Activated T-cell treated with anti-CD3 and anti-CD28 coated beads for 4 hours (primary cell): ENCODE data around the gene EXOSC3.
"Not testable (repeated sequence)": the region's sequence is repeated elsewhere in the genome, so short reads cannot be mapped to it uniquely, and the experiment has no call there.

Experiments
- DNase-seq: peaks from one replicate; pipeline ENCODE4 v3.0.0-alpha.2; 2020

The EXOSC3 gene

DNA sequence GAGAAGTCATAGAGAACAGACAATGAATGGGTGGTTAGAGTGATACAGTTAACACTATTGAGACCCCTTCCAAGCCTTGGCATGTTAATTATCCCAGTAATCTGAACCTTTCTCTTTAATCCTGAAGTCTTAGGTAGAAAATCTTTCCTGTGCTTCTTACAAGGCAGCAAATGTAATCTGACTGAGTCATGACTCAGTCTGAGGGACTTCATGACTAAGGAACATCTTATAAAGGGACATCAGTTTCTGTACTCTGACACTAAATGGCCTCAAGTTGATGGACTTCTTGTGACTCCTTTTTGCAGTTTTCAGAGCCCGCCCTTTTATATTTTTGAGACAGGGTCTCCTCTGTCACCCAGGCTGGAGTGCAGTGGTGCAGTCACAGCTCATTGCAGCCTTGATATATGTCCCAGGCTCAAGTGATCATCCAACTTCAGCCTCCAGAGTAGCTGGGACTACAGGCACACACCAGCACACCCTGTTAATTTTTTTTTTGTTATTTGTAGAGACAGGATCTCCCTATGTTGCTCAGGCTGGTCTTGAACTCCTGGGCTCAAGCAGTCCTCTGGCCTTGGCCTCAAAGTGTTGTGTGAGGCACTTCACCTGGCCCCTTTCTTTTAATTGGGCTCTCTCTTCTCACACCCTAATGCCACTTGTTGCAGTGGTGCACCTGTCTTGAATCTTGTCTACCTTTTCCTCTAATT lies 9.5 kb downstream of the EXOSC3 start:
- DNase-seq: no peak

DNA sequence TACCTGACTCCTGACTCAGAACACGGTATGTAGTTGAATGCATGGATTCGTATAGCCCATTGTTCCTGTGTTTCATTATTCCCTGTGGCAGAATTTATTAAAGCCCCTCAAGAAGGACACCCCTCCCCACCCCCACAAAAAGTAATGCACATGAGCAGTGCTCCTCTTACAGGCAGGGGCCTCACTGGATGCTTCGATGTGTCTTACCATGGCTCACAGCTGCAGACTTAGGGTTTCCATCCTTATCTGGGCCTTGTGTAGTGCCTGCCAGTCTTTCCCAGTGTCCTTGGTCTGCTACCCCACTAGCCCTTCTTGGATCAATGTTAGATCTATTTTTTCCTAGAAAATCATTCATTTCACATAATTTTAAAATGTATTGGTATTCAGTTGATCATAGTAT lies 14.9 kb downstream of the EXOSC3 start:
- no peak for DNase-seq

DNA sequence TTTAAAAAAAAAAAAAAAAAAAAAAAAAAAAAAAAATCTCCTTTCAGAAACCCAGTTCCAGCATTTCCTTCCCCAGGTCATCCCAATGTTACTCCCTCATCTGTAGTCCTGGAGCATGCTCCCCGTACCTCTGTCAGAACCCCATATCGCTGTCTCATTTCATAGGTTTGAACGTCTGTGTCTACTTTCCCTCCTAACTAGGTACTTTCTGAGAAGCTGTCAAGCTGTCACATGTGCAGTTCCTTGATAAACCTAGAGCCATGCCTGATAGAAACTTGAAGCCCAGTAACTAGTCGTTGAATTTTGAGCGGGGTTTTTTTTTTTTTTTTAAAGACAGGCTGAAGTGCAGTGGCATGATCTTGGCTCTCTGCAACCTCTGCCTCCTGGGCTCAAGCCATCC lies 15.6 kb downstream of the EXOSC3 start:
- DNase-seq: no peak

DNA sequence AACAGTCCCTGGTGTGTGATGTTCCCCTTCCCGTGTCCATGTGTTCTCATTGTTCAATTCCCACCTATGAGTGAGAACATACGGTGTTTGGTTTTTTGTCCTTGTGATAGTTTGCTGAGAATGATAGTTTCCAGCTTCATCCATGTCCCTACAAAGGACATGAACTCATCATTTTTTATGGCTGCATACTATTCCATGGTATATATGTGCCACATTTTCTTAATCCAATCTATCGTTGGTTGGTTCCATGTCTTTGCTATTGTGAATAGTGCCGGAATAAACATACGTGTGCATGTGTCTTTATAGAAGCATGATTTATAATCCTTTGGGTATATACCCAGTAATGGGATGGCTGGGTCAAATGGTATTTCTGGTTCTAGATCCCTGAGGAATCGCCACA lies 19.6 kb downstream of the EXOSC3 start:
- DNase-seq: not testable (repeated sequence)

DNA sequence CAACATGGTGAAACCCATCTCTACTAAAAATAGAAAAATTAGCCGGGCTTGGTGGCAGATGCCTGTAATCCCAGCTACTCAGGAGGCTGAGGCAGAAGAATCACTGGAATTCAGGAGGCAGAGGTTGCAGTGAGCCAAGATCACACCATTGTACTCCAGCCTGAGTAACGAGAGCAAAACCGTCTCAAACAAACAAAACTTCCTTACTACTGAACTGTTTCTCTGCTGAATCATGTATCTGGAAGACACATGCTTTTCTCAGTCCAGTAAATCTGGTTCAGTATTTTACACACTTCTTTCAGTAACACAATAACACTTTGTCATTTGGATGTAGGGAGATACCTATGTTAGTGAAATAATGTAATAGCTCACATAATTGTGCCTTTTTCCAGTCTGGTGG lies 23.4 kb downstream of the EXOSC3 start:
- DNase-seq: no peak

DNA sequence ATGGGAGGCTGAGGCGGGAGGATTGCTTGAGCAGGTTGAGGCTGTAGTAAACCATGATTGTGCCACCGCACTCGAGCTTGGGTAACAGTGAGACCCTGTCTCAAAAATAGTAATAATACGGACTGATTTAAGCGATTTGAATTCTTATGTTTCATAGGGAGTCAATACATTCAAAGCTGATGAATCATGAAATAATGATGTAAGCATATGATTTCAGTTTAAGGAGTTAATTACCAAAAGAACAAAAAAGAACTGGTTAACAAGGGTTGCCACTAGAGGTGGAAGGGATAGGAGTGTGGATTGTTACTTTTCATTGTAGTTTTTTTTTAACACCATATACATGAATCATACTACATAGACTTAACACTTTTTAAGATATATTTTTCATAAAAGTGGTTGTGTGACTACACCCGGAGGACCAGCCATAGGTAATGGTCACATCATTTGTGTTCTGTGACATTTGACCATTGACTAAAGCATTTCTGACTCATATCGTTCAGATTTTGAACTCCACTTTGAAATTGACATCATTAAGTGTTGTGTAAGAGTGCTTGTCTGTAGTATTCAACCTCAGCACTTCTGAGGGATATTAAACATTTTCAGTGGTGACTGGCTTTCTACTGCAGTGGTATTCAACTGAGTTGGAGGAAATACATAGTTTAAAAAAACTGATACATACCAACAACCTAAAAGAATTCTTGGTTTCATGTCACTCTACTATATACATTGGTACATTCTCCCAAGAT lies 24.3 kb downstream of the EXOSC3 start:
- DNase-seq: no peak

DNA sequence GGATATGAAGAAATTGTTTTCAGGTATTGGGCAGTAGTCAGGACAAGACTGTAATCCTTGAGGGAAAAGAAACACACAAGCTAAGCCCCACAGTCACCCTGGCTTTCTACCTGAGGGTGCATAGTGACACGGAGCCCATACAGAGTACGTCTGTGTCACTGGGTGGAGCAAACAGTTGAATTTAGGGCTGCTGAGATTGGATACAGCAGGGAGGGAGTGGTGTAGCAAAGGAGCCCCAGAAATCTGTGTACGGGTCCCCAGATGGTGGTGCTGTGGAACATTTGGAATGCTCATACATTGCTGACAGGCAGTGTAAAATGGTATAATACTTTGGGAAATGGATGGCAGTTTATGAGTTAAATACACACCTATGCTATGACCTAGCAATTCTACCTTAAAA lies 26.1 kb downstream of the EXOSC3 start:
- no peak for DNase-seq

DNA sequence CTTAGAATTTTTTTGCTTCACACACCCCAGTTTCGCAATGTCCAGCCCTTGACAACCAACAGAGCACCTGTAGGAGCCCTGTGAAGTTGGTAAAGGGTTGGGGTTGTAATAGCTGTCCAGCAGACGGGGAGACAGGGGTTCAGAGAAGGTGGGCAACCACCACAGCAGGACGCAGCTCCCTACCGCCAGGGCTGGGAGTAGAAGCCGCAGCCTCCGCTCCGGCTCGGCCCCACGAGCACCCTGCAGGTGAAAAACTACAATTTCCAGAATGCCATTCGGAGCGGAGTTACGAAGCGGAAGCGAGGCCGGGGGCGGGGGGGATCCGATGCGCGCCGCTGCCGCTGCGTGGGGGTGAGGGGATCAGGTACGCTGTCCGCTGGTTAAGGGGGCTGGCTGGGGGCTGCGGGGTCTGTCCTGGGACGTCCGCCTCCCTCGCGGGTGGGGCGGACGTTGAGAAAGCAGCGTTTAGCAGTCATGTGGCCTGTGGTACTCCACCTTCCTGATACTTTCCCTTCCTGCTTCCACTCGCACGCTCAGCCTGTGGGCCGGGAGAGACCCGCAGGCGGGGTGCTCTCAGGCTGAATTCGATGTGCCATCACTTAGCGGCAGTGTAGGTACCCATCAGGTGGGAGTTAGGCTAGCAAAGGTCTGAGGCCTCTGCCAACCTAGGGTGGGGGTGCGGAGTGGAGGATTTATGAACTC lies 31.2 kb downstream of the EXOSC3 start, which contains the start of gene TRMT10B:
TSS of gene TRMT10B (plus strand) at position 317 of the 702 bp plus-strand sequence. CDS start 8,127 bp downstream, outside the sequence.
- peak; percentile 71 for DNase-seq

DNA sequence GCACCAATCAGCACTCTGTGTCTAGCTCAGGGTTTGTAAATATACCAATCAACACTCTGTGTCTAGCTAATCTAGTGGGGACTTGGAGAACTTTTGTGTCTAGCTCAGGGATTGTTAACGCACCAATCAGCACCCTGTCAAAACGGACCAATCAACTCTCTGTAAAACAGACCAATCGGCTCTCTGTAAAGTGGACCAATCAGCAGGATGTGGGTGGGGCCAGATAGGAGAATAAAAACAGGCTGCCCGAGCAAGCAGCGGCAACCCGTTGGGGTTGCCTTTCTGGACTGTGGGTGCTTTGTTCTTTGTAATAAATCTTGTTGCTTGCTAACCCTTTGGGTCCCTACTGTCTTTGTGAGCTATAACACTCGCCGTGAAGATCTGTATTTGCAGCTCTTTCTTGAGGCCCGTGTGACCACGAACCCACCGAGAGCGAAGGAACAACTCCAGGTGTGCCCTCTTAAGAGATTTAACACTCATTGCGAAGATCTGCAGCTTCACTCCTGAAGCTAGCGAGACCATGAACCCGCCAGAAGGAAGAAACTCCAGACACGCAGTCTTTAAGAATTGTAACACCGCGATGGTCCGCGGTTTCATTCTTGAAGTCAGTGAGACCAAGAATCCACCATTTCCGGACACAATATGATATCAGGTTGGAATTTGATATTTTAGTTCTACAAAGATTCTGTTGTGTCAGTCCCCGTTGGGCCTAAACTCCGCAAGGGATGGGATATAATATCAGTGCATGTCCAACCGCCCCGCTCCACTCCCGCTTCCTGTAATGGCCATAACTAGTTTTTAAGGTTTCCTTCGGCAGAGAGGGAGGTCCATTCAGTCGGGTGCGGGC lies 32.0 kb downstream of the EXOSC3 start:
- no peak for DNase-seq

DNA sequence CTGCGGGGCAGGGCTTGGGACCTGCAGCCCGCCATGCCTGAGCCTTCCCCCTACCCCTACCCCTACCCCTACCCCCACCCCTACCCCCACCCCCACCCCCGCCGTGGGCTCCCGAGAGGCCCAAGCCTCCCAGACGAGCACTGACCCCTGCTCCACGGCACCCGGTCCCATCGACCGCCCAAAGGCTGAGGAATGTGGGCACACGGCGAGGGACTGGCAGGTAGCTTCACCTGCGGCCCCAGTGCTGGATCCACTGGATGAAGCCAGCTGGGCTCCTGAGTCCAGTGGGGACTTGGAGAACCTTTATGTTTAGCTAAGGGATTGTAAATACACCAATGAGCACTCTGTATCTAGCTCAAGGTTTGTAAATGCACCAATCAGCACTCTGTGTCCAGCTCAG lies 32.8 kb downstream of the EXOSC3 start:
- not testable (repeated sequence) for DNase-seq

DNA sequence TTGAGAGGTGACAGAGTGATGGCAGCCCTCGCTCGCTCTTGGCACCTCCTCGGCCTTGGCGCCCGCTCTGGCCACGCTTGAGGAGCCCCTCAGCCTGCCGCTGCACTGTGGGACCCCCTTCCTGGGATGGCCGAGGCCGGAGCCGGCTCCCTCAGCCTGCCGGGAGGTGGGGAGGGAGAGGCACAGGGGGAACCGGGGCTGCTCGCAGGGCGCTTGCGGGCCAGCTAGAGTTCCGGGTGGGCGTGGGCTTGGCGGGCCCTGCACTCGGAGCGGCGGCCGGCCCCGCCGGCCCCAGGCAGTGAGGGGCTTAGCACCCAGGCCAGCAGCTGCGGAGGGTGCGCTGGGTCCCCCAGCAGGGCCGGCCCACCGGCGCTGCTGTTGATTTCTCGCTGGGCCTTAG lies 33.2 kb downstream of the EXOSC3 start:
- DNase-seq: not testable (repeated sequence)

DNA sequence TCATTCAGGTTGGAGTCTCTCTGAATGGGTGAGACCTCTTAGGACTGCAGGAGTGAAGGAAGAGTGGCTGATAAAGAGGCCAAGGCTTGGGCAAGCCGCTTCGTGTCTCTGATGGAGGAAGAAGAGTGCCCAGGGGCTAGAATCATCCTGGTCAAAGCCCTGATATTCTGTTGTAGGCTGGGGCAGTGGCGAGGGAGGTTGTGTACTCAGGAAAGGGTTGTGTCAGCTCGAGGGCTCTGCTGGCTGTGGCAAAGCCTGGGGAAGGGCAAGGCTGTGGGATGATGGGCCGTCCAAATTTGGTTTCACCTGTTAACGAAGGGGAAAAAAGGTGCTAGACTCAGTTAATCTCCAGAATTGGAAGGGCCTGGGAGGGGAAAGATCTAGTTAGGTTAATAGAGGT lies 33.7 kb downstream of the EXOSC3 start:
- DNase-seq: no peak

DNA sequence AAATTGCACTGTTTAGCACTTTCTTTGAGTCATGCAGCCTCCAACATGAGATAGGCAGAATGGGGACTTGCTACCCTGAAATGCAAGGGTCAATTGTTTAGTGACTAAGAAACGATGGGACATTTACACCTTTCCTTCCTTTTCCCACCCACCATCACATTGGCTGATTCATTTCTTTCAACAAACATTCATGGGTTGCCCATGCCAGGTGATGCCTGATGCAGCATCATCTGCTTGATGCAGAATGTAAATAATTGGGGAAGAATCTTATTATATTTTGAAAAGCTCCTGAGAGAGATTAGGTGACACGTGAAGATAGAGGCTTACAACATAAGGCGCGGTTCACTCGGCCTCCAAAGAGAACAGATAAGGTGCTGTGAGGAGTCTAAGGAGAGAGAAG lies 35.7 kb downstream of the EXOSC3 start:
- no peak for DNase-seq

DNA sequence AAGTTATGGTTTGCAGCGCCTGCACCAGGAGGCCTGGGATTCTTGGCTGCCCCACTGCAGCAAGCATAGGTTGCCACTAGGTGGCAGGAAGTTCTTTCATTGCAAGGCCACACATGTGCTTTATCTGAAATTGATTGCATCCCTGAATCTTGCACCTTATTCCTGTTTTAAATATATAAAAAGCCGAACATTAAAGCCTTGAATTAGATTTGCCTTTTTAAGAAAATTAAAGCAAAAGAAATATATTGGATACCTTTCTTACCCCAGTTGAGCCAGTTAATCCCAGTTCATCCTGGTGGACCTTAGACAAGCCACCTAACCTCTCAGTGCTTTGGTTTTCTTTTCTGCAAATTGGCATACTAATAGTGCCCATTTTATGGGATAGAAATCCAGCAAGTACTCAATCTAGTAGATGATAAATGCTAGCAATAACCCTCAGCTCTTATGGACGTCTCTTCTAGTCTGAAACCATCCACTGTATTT lies 37.6 kb downstream of the EXOSC3 start:
- DNase-seq: peak; percentile 45

DNA sequence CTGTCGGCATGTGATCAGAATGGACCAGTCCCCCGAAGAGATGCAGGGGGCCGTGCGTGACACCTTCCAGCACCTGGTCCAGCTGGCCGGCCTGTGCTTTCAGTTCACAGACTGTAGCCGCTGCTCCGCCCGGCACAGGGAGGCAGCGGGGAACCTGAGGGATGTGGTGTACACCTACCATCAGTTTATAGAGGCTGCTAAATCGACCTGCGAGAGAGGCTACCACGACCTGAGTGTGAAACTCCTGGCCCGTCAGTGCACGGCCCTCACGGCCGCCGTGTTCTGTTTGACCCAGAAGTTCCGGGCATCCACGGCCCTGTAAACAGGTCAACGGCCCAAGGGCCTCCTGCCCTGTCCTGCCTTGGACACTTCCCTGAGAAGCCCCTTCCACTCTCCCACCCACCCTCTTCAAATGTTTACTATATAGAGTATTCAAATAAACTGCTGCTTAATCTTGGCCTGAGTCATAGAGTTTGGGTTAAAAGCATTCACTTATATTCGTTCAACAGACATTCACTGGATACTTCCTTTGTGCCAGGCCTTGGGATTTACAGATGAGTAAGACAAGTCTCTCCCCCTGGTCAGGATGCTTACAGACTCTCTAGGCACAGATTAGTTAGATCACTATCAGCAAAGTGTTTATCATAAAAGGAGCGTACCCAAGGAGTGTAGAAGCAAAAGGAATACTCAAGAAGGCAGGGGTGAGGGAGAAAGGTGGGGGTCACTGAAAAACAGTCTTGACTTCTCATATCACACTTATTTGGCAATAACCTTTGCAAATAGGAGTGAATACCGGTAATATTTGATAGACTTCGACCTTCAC lies 38.2 kb downstream of the EXOSC3 start:
- no peak for DNase-seq

DNA sequence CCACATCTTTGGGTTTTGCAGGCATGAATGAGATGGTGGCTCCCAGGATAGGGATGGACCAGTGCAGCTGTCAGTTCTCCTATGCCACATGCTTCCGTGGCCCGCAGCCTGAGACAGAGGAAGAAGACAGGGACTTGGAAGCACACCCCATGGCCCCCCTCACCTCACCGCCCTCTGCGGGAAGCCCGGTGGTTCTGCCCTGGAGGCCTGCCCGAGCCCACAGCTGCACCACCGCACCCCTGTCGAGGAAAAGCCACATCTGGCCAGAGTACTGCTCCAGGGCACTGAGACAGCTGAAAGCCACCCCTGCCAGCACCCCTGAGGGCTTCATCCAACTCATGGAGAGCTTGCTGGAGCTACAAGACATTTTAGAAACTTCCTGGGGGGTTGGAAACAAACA lies 38.9 kb downstream of the EXOSC3 start:
- no peak for DNase-seq

DNA sequence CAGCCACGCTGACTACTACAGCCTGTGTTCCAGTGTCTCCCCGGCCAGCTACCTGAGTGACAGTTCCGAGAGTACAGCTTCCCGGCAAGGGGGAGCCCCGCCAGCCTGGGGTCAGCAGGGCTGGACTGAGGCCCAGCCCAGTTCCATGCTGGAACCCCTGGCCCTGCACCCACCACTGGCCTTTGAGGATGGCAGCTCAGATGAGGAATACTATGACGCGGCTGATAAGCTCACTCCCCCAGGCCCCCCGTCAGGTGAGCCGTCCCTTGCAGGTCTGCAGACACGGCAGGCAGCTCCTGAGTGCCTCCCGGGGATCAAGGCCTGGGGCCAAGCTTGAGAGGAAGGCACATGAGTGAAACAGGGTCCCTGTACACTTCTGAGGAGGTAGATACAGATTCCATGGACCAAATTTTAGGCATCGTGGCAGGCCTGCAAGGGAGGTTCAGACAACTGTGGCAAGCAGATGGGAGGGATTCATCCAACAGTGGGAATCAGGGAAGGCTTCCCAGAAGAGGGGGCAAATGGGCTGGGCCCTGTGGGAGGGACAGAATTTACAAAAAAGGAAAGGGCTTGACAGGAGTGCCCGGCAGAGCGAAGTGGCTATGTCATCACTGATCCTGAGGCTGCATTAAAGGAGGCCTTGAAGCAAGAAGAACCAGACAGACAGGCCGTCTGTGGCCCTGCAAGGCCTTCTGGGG lies 44.1 kb downstream of the EXOSC3 start:
- DNase-seq: no peak

DNA sequence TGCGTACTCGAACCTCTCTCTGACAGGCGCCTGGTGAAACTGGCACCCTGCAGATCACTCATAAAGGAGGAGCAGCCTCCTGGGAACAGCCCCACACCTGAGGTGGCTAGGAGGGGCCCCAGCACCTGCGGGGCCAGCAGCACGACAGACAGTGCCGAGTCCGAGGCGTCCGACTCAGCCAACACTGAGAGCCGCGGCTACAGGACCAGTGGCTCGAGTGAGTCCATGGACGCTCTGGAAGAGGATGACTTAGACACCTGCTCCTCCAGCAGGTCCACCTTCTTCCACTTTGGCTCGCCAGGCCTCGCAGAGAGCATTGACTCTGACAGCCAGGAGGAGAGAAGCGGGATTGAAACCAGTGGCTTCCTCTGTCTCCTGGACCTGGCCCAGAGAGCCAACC lies 44.7 kb downstream of the EXOSC3 start:
- no peak for DNase-seq

DNA sequence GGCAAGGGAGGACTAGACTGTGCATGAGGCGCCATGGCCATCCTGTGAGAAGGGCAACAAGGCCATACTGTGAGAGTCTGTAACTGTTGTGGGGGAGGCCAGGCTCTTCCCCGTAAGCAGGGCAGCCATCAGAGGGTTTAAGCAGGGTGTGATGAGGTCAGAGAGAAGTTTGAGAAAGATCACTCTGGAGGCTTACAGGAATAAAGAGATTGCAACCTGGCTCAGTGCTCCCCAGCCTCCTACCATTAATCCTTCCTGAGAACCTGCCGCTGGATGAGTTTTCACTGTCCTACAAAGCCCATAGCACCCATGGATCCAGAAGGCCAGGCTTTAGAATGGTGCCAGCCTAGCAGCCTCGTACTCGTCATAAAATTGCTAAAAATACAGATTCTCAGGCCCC lies 45.6 kb downstream of the EXOSC3 start:
- no peak for DNase-seq

DNA sequence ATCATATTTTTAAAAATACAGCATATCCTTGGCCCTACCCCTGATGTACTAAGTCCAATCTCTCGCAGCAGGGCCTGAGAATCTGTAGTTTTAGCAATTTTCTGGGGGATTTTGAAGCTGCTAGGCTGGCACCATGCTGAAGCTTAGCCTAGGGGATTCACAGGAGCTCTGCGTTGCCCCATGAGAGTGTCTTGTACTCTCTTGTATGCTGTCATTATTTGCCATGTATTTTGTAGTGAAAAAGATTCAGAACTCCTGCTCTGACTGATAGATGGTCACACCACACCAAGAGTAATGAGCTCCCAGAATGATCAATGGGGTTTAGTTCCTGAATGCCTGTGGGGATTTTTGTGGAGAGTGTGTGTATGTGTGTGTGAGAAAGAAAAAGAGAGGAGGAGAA lies 51.9 kb downstream of the EXOSC3 start:
- no peak for DNase-seq

DNA sequence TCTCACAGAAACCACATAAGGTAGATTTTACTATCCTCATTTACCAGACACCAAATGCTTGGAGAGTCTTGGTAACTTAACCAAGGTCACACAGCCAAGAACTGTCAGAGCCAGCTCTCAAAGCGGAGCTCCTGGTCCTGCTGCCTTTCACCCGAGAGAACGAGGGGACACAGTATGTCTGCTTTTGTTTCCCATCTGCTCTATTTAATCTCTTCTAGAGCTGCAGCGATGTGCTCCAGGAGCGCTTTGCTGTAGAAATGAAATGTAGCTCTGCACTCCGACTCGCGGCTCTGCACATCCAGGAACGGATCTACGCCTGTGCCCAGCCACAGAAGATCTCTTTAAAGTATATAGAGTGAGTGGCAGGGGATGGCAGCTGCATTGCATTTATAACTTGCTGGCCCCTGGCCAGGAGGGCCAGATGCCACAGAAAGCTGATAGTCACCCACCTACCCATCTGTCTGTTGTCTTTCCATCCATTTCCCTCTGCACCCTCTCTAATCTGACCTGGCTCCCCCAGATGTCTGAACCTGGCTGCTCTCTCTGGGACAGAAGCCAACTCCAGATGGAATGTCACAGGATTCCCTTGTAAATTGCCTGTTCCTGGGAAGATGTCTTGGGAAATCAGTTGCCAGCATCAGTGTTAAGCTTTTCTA lies 52.6 kb downstream of the EXOSC3 start:
- no peak for DNase-seq
